ENCODE data around the gene FBXO45. TPM values are rescaled to one million over a fixed set of nuclear protein-coding genes. Genes with fewer than 3 reads are reported as not detected.
"Not testable (repeated sequence)": the region's sequence is repeated elsewhere in the genome, so short reads cannot be mapped to it uniquely, and the experiment has no call there.

FBXO45 gene
- total RNA-seq, 1 experiment from 2014 or later: 18.6 TPM

DNA sequence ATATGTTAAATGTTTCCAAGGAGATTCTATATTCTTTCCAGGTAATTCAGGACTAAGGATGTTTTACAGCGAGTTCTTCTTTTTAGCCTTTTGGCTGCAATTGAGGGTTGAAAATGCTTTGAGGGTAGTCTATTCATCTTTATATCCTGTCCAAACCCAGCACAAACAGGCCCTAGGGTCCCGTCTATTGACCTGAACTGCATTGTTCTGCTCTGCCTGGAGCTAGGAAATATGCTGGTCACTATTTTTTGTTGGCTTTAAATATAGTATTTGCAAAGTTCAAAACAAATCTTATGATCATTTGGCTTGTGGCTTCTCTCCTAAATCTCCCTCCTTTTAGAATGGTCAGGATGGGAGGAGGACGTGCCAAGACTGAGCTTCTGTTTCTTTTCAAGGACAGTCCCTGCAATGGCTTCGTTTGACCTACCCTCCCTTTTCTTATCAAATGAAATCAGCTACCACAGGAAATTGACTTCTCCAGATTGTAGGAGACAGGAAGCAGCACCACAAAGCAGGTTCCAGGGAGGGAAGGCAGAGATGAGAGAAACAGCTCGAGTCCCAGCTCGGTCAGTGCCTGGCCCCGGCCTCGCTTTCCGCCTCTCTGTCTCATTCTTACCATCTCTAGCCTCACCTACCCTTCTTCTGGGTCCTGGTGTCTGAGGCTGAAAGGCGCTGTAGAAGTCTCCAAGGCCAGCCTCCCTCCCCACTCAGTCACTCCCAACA lies 43.5 kb downstream of the FBXO45 start:
- H3K27ac Mint-ChIP-seq: peak overlapping the region in 1 of 3 experiments; percentile 78; a peak in 2 of 7 replicates
- DNase-seq: no peak
- Histone ChIP-seq H3K27ac (ENCODE audit: insufficient read length, low read depth, low read length) (no peak overlapping the region), H3K23me2 (ENCODE audit: insufficient read length, low read depth, low read length, poor library complexity, severe bottlenecking) (no peaks in the 10 kb centered on the region), H3K4ac (ENCODE audit: low read depth, low read length) (no peak overlapping the region), H3K79me2 (ENCODE audit: insufficient read depth, low read length) (no peaks in the 10 kb centered on the region), H3K9me3 (ENCODE audit: control insufficient read depth, low read depth, low read length) (no peaks in the 10 kb centered on the region), H3K79me1 (ENCODE audit: insufficient read depth, low read depth, low read length, poor library complexity, severe bottlenecking) (no peaks in the 10 kb centered on the region), H2BK20ac (ENCODE audit: low read depth, low read length, poor library complexity, severe bottlenecking) (no peak overlapping the region), H2AFZ (ENCODE audit: low read length) (no peak overlapping the region), H2BK12ac (ENCODE audit: insufficient read length, low read depth, low read length) (no peak overlapping the region), H2AK5ac (ENCODE audit: insufficient read length, low read length) (no peak overlapping the region), H4K5ac (ENCODE audit: insufficient read length, low read depth, low read length) (no peak overlapping the region), H3K9ac (ENCODE audit: extremely low read depth, insufficient read length, low read length) (no peak overlapping the region), H2BK15ac (ENCODE audit: low read depth, low read length) (no peak overlapping the region), H3K14ac (ENCODE audit: insufficient read depth, low read length) (no peak overlapping the region), H3T11ph (ENCODE audit: low read length) (no peak overlapping the region), H3K27me3 (ENCODE audit: insufficient read depth, low read length) (no peaks in the 10 kb centered on the region), H3K23ac (ENCODE audit: insufficient read length, low read depth, low read length) (no peak overlapping the region), H2BK120ac (ENCODE audit: low read depth, low read length, poor library complexity, severe bottlenecking) (no peak overlapping the region), H3K18ac (ENCODE audit: insufficient read length, low read depth, low read length) (peak overlapping the region; percentile 53), H4K20me1 (ENCODE audit: control insufficient read depth, insufficient read depth, insufficient read length) (no peaks in the 10 kb centered on the region), H2BK5ac (ENCODE audit: insufficient read length, low read length) (no peak overlapping the region), H3K4me2 (ENCODE audit: insufficient read depth, insufficient read length, low read length) (no peak overlapping the region), H4K8ac (replicated peaks; ENCODE audit: insufficient read length, low read depth, low read length) (peak overlapping the region; percentile 58), H3K56ac (ENCODE audit: insufficient read length, low read depth, low read length) (no peak overlapping the region), H4K91ac (ENCODE audit: insufficient read length, low read depth, low read length) (no peak overlapping the region), H3K4me1 (ENCODE audit: insufficient read depth, low read length) (no peaks in the 10 kb centered on the region)
- peaks cover 17 to 18% of the 10 kb centered on the region in 2 experiments for H3K4me1 Mint-ChIP-seq
- TF ChIP-seq, protein P1, sequence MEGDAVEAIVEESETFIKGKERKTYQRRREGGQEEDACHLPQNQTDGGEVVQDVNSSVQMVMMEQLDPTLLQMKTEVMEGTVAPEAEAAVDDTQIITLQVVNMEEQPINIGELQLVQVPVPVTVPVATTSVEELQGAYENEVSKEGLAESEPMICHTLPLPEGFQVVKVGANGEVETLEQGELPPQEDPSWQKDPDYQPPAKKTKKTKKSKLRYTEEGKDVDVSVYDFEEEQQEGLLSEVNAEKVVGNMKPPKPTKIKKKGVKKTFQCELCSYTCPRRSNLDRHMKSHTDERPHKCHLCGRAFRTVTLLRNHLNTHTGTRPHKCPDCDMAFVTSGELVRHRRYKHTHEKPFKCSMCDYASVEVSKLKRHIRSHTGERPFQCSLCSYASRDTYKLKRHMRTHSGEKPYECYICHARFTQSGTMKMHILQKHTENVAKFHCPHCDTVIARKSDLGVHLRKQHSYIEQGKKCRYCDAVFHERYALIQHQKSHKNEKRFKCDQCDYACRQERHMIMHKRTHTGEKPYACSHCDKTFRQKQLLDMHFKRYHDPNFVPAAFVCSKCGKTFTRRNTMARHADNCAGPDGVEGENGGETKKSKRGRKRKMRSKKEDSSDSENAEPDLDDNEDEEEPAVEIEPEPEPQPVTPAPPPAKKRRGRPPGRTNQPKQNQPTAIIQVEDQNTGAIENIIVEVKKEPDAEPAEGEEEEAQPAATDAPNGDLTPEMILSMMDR (conservative IDR thresholded peaks at IDR 0.05): no peak
- H3K36me3 Mint-ChIP-seq (ENCODE audit: insufficient read depth in 1 of 3, low read depth in 3 of 3): no peaks in the 10 kb centered on the region
- no peak overlapping the region for H3K4me3 Mint-ChIP-seq
- no peaks in the 10 kb centered on the region for H3K27me3 Mint-ChIP-seq (ENCODE audit: low read depth)
- no peaks in the 10 kb centered on the region for H3K9me3 Mint-ChIP-seq
- WGBS (ENCODE audit: extremely low coverage, insufficient read length, low lambda C conversion rate): no CpG with 5 or more reads among the region's 10 CpGs

DNA sequence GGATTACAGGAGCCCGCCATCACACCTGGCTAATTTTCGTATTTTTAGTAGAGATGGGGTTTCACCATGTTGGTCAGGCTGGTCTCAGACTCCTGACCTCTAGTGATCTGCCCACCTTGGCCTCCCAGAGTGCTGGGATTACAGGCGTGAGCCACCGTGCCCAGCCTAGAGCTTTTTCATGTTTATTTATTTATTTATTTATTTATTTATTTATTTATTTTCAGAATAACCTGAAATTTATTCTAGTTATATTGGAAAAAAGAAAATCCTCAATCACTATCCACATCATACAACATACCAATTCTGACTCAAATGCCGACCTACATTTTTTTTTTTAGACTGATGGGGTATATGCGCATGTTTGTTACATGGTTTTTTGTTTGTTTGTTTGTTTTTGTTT lies 46.8 kb downstream of the FBXO45 start:
- not testable (repeated sequence) for H3K4me2 ChIP-seq (ENCODE audit: insufficient read depth, insufficient read length, low read length); H3K56ac ChIP-seq (ENCODE audit: insufficient read length, low read depth, low read length); H3T11ph ChIP-seq (ENCODE audit: low read length); H3K4ac ChIP-seq (ENCODE audit: low read depth, low read length); H3K79me2 ChIP-seq (ENCODE audit: insufficient read depth, low read length); H3K23me2 ChIP-seq (ENCODE audit: insufficient read length, low read depth, low read length, poor library complexity, severe bottlenecking); DNase-seq; H2BK120ac ChIP-seq (ENCODE audit: low read depth, low read length, poor library complexity, severe bottlenecking); H3K9me3 ChIP-seq (ENCODE audit: control insufficient read depth, low read depth, low read length); H3K36me3 Mint-ChIP-seq (ENCODE audit: insufficient read depth in 1 of 3, low read depth in 3 of 3); H2BK12ac ChIP-seq (ENCODE audit: insufficient read length, low read depth, low read length); H3K9ac ChIP-seq (ENCODE audit: extremely low read depth, insufficient read length, low read length); H3K4me1 ChIP-seq (ENCODE audit: insufficient read depth, low read length); H3K27me3 Mint-ChIP-seq (ENCODE audit: low read depth); H3K79me1 ChIP-seq (ENCODE audit: insufficient read depth, low read depth, low read length, poor library complexity, severe bottlenecking); H4K20me1 ChIP-seq (ENCODE audit: control insufficient read depth, insufficient read depth, insufficient read length); H3K27ac ChIP-seq (ENCODE audit: insufficient read length, low read depth, low read length); H3K23ac ChIP-seq (ENCODE audit: insufficient read length, low read depth, low read length); H3K18ac ChIP-seq (ENCODE audit: insufficient read length, low read depth, low read length); H2BK20ac ChIP-seq (ENCODE audit: low read depth, low read length, poor library complexity, severe bottlenecking); H3K9me3 Mint-ChIP-seq; H2AFZ ChIP-seq (ENCODE audit: low read length); H4K8ac ChIP-seq (replicated peaks; ENCODE audit: insufficient read length, low read depth, low read length); H4K5ac ChIP-seq (ENCODE audit: insufficient read length, low read depth, low read length); H3K14ac ChIP-seq (ENCODE audit: insufficient read depth, low read length); H4K91ac ChIP-seq (ENCODE audit: insufficient read length, low read depth, low read length); H3K4me3 Mint-ChIP-seq; H2AK5ac ChIP-seq (ENCODE audit: insufficient read length, low read length); H2BK15ac ChIP-seq (ENCODE audit: low read depth, low read length); H3K27me3 ChIP-seq (ENCODE audit: insufficient read depth, low read length); H2BK5ac ChIP-seq (ENCODE audit: insufficient read length, low read length); H3K27ac Mint-ChIP-seq
- no CpG with 5 or more reads among the region's 6 CpGs for WGBS (ENCODE audit: extremely low coverage, insufficient read length, low lambda C conversion rate)
- peaks cover 23 to 26% of the 10 kb centered on the region in 2 experiments for H3K4me1 Mint-ChIP-seq

Measured in H9 (cell line).